SK-N-SH (cell line): Measurements from ENCODE around the gene STX7. TPM values are rescaled to one million over a fixed set of nuclear protein-coding genes. Genes with fewer than 3 reads are reported as not detected.

Experiments
- CTCF ChIA-PET: fragments of 300-600, 350-600 bp; formaldehyde crosslinking; extraction: SDS; loops from one replicate; lab custom pipeline; 2021; lab: Yijun Ruan, JAX
- POLR2A ChIA-PET: fragments of 350-600 bp; sonication (Branson Sonifier 250); formaldehyde crosslinking; extraction: SDS; loops from one replicate; lab custom pipeline; 2020; ENCODE audit warnings: antibody characterized with exemption, inconsistent platforms; lab: Yijun Ruan, JAX
- DNase-seq: peaks from one replicate; pipeline ENCODE4 v3.0.0; 2012
- H2AFZ ChIP-seq: fragments of 200-600 bp; sonication (generic); 2 replicates; pipeline ENCODE4 v1.8.1; 2016; ENCODE audit warnings: antibody characterized with exemption, mild to moderate bottlenecking, low read depth
- H3F3A ChIP-seq: fragments of 200-600 bp; sonication (generic); replicated peaks from 2 replicates; pipeline ENCODE3; 2016; ENCODE audit warnings: antibody characterized with exemption, mild to moderate bottlenecking; ENCODE audit not compliant: insufficient read depth
- H3K27ac ChIP-seq, 2 experiments: fragments of 200-500 bp in 1 of 2; fragments of 200-600 bp in 1 of 2; sonication (Bioruptor generic) in 1 of 2; sonication (generic), shearing (Covaris generic) in 1 of 2; 2 replicates each; pipeline versions ENCODE4 v1.5.1 to v1.6.1; 2014 to 2016; ENCODE audit warnings: low read depth in 2 of 2, inconsistent platforms in 1 of 2, low read length in 1 of 2, mild to moderate bottlenecking in 1 of 2, mixed read lengths in 1 of 2
- H3K27me3 ChIP-seq: fragments of 200-600 bp; sonication (generic), shearing (Covaris generic); 2 replicates; pipeline ENCODE4 v1.6.1; 2016; ENCODE audit warnings: mixed run types; ENCODE audit not compliant: insufficient read depth
- H3K36me3 ChIP-seq, 2 experiments: fragments of 200-500 bp in 1 of 2; fragments of 200-600 bp in 1 of 2; sonication (Bioruptor generic) in 1 of 2; sonication (generic) in 1 of 2; replicated peaks in 1 of 2; 2 replicates each; pipeline versions ENCODE3 to v1.5.1; 2014 to 2016; ENCODE audit warnings: low read length in 1 of 2, mild to moderate bottlenecking in 1 of 2; ENCODE audit not compliant: insufficient read depth in 2 of 2, control insufficient read depth in 1 of 2
- H3K4me1 ChIP-seq, 2 experiments: fragments of 200-500 bp in 1 of 2; fragments of 200-600 bp in 1 of 2; sonication (Bioruptor generic) in 1 of 2; sonication (generic), shearing (Covaris generic) in 1 of 2; 2 replicates each; pipeline versions ENCODE4 v1.5.1 to v1.6.1; 2014 to 2016; ENCODE audit warnings: low read depth in 1 of 2, low read length in 1 of 2, mixed run types in 1 of 2; ENCODE audit not compliant: insufficient read depth in 2 of 2, control insufficient read depth in 1 of 2
- H3K4me2 ChIP-seq: fragments of 200-600 bp; sonication (generic), shearing (Covaris generic); 2 replicates; pipeline ENCODE4 v1.6.1; 2017; ENCODE audit warnings: mixed run types
- H3K4me3 ChIP-seq, 2 experiments: fragments of 200-500 bp in 1 of 2; fragments of 200-600 bp in 1 of 2; sonication (Bioruptor generic) in 1 of 2; sonication (generic), shearing (Covaris generic) in 1 of 2; 2 replicates each; pipeline versions ENCODE4 v1.5.1 to v1.8.1; 2014 to 2016; ENCODE audit warnings: low read depth in 2 of 2, inconsistent platforms in 1 of 2, low read length in 1 of 2, mild to moderate bottlenecking in 1 of 2, mixed read lengths in 1 of 2, moderate library complexity in 1 of 2
- H3K79me2 ChIP-seq: fragments of 200-600 bp; sonication (generic); 2 replicates; pipeline ENCODE4 v1.8.1; 2017; ENCODE audit warnings: mild to moderate bottlenecking; ENCODE audit not compliant: insufficient read depth
- H3K9ac ChIP-seq: fragments of 200-600 bp; sonication (generic); 2 replicates; pipeline ENCODE4 v1.6.1; 2017; ENCODE audit warnings: mixed run types
- H3K9me2 ChIP-seq: fragments of 200-600 bp; sonication (generic); 2 replicates; pipeline ENCODE4 v1.6.1; 2017; ENCODE audit warnings: mixed run types
- H3K9me3 ChIP-seq: fragments of 200-600 bp; sonication (generic); 2 replicates; pipeline ENCODE4 v1.6.1; 2017; ENCODE audit warnings: mixed run types, mild to moderate bottlenecking, moderate library complexity
- H4K20me1 ChIP-seq: fragments of 200-600 bp; sonication (generic); 2 replicates; pipeline ENCODE4 v1.6.1; 2017; ENCODE audit warnings: mild to moderate bottlenecking, mixed run types; ENCODE audit not compliant: insufficient read depth
- CHD2 ChIP-seq: fragments of 150-350 bp; IDR thresholded peaks from 2 replicates; pipeline ENCODE4 v1.6.1; 2018; ENCODE audit warnings: low read length; ENCODE audit not compliant: partially characterized antibody
- ELF1 ChIP-seq: IDR thresholded peaks from 2 replicates; pipeline ENCODE4 v1.4.0; 2012
- EP300 ChIP-seq, 2 experiments: IDR thresholded peaks; 2 replicates each; pipeline versions ENCODE4 v1.4.0 to v1.6.1; 2012; ENCODE audit warnings: borderline replicate concordance in 1 of 2, low read depth in 1 of 2, low read length in 1 of 2
- FOXJ3 ChIP-seq: sonication (generic); formaldehyde crosslinking; IDR thresholded peaks from 2 replicates; pipeline ENCODE4 v1.5.1; 2020; ENCODE audit warnings: mild to moderate bottlenecking, missing genetic modification reagents
- GABPA ChIP-seq: IDR thresholded peaks from 2 replicates; pipeline ENCODE4 v1.4.0; 2012; ENCODE audit warnings: low read depth, mild to moderate bottlenecking
- MEF2A ChIP-seq: IDR thresholded peaks from 2 replicates; pipeline ENCODE4 v1.4.0; 2012; ENCODE audit warnings: low read depth, borderline replicate concordance
- MXI1 ChIP-seq: IDR thresholded peaks from 2 replicates; pipeline ENCODE4 v1.6.1; 2012; ENCODE audit warnings: mild to moderate bottlenecking, low read depth, low read length, improper control_type of control experiment
- NRF1 ChIP-seq: IDR thresholded peaks from 2 replicates; pipeline ENCODE4 v1.6.1; 2012; ENCODE audit warnings: low read depth, mild to moderate bottlenecking, low read length
- RXRA ChIP-seq: IDR thresholded peaks from 2 replicates; pipeline ENCODE4 v1.4.0; 2012; ENCODE audit warnings: low read depth, mild to moderate bottlenecking, borderline replicate concordance
- SIN3A ChIP-seq: IDR thresholded peaks from 2 replicates; pipeline ENCODE4 v1.6.1; 2012; ENCODE audit warnings: low read depth, mild to moderate bottlenecking, low read length, moderate library complexity, borderline replicate concordance
- TCF12 ChIP-seq: IDR thresholded peaks from 2 replicates; pipeline ENCODE4 v1.4.0; 2012
- WGBS: methylation state at CpG from one replicate; pipeline ENCODE4 v1.1.6; 2017; ENCODE audit warnings: low lambda C conversion rate; 5-methylcytosine and 5-hydroxymethylcytosine counted together
- polyA plus RNA-seq, 3 experiments: library from polyadenylated mRNA; depleted of rRNA; stranded (reverse); fragments of >200 nt; gene quantifications; 2 replicates each; pipeline ENCODE4 v1.2.3, GENCODE V29; 2012
- TF ChIP-seq, protein P1 (sequence below): IDR thresholded peaks from 2 replicates; pipeline ENCODE4 v1.4.0; 2012; ENCODE audit warnings: low read depth, borderline replicate concordance
- TF ChIP-seq, protein P2 (sequence below): fragments of 150-350 bp; IDR thresholded peaks from 2 replicates; pipeline ENCODE4 v1.6.1; 2017; ENCODE audit warnings: antibody characterized with exemption, low read length, low read depth, borderline replicate concordance
- TF ChIP-seq, protein P3 (sequence below): IDR thresholded peaks from 2 replicates; pipeline ENCODE4 v1.6.1; 2012; ENCODE audit warnings: mild to moderate bottlenecking, low read depth, low read length, moderate library complexity
- TF ChIP-seq, protein P4 (sequence below): IDR thresholded peaks from 2 replicates; pipeline ENCODE4; 2012
- TF ChIP-seq, protein P5 (sequence below): fragments of 200-600 bp; sonication (generic); IDR thresholded peaks from 2 replicates; pipeline ENCODE4 v1.6.1; 2017; ENCODE audit warnings: antibody characterized with exemption, mild to moderate bottlenecking, moderate library complexity

Gene STX7
- polyA plus RNA-seq, 1 of the 3 experiments (the other 2 are of a cell fraction): 12.8 TPM

DNA sequence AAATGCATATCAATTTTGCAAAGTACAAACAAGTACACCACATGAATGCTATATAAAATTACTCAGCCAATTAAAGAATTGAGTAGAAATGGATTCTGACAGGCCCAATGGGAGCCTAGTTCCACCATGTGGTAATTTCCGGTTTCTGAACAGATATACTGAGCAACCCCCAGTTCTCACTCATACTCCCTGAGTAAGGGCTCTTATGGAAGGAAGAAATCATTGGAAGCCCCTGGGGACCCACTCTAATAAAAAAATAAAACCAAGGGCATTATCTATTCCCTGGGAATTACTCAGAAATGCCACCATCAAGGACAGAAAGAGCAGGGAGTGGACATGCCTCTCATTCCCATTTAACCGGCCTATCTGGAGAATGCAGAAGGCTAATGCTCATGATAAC lies 34.6 kb downstream of the STX7 start:
- 89% methylated on average over 2 of the region's 2 CpGs for WGBS
- no peaks in the 10 kb centered on the region for H4K20me1 ChIP-seq
- no peak overlapping the region for H2AFZ ChIP-seq
- no peaks in the 10 kb centered on the region for H3K9me2 ChIP-seq
- H3K9me3 ChIP-seq: no peaks in the 10 kb centered on the region
- TF ChIP-seq, protein P1, sequence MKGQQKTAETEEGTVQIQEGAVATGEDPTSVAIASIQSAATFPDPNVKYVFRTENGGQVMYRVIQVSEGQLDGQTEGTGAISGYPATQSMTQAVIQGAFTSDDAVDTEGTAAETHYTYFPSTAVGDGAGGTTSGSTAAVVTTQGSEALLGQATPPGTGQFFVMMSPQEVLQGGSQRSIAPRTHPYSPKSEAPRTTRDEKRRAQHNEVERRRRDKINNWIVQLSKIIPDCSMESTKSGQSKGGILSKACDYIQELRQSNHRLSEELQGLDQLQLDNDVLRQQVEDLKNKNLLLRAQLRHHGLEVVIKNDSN: no peak
- TF ChIP-seq NRF1 (no peak), MXI1 (no peak), TCF12 (no peak)
- POLR2A ChIA-PET: no interaction called here
- H3K4me1 ChIP-seq: no peaks in the 10 kb centered on the region; a peak in 2 of 4 replicates
- H3K27me3 ChIP-seq: no peaks in the 10 kb centered on the region
- H3K36me3 ChIP-seq: peaks cover 0 to 7% of the 10 kb centered on the region in 2 experiments
- H3K4me2 ChIP-seq: no peak overlapping the region
- no peak for DNase-seq
- CTCF ChIA-PET: interaction anchor here (10.5 kb wide), 1 partner anchor 199 kb away, joined by 212 read pairs; no protein-coding TSS in a partner anchor
- H3K27ac ChIP-seq: no peak overlapping the region; a peak in 1 of 4 replicates
- no peak overlapping the region for H3K9ac ChIP-seq
- H3F3A ChIP-seq: no peaks in the 10 kb centered on the region
- no peaks in the 10 kb centered on the region for H3K79me2 ChIP-seq
- H3K4me3 ChIP-seq: no peak overlapping the region

DNA sequence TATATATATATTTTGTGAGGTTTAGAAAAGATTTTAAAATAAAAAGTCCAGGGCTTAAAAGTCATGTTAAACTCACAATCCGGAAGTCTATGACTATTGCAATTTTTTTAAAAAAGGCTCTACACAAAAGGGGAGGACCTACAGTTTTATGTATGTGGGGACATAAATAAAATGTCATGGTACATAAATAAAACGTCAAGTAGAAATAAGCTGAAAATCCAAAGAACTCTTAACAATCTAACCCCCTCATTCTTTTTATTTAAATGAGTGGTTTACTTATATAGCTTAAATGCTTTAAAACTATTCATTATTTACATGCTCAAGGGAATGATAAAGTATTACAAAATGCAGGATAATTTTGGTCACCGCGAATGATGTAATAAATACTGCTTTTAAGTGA lies 36.2 kb downstream of the STX7 start:
- H3K9ac ChIP-seq: no peak overlapping the region
- no peak overlapping the region for H3K27ac ChIP-seq
- CTCF ChIA-PET: interaction anchor here (0.7 to 1.3 kb wide), 2 partner anchors 9 to 197 kb away, joined by 3 to 20 read pairs; no protein-coding TSS in a partner anchor
- no peaks in the 10 kb centered on the region for H3K27me3 ChIP-seq
- peaks cover 0 to 9% of the 10 kb centered on the region in 2 experiments; a peak in 2 of 4 replicates for H3K4me1 ChIP-seq
- POLR2A ChIA-PET: no interaction called here
- no peak overlapping the region for H3K4me2 ChIP-seq
- H2AFZ ChIP-seq: no peak overlapping the region
- no peaks in the 10 kb centered on the region for H3F3A ChIP-seq
- no peak for DNase-seq
- 83% methylated on average over 4 of the region's 4 CpGs for WGBS
- TF ChIP-seq, protein P2, sequence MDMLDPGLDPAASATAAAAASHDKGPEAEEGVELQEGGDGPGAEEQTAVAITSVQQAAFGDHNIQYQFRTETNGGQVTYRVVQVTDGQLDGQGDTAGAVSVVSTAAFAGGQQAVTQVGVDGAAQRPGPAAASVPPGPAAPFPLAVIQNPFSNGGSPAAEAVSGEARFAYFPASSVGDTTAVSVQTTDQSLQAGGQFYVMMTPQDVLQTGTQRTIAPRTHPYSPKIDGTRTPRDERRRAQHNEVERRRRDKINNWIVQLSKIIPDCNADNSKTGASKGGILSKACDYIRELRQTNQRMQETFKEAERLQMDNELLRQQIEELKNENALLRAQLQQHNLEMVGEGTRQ: no peak
- TF ChIP-seq MEF2A (no peak), FOXJ3 (CRISPR knock-in tag) (no peak), SIN3A (no peak), ELF1 (no peak), EP300 (IDR thresholded peaks at IDR 0.05; ENCODE audit: borderline replicate concordance in 1 of 2, low read depth in 1 of 2, low read length in 1 of 2) (no peak), RXRA (no peak), CHD2 (no peak), GABPA (no peak)
- TF ChIP-seq, protein P3, sequence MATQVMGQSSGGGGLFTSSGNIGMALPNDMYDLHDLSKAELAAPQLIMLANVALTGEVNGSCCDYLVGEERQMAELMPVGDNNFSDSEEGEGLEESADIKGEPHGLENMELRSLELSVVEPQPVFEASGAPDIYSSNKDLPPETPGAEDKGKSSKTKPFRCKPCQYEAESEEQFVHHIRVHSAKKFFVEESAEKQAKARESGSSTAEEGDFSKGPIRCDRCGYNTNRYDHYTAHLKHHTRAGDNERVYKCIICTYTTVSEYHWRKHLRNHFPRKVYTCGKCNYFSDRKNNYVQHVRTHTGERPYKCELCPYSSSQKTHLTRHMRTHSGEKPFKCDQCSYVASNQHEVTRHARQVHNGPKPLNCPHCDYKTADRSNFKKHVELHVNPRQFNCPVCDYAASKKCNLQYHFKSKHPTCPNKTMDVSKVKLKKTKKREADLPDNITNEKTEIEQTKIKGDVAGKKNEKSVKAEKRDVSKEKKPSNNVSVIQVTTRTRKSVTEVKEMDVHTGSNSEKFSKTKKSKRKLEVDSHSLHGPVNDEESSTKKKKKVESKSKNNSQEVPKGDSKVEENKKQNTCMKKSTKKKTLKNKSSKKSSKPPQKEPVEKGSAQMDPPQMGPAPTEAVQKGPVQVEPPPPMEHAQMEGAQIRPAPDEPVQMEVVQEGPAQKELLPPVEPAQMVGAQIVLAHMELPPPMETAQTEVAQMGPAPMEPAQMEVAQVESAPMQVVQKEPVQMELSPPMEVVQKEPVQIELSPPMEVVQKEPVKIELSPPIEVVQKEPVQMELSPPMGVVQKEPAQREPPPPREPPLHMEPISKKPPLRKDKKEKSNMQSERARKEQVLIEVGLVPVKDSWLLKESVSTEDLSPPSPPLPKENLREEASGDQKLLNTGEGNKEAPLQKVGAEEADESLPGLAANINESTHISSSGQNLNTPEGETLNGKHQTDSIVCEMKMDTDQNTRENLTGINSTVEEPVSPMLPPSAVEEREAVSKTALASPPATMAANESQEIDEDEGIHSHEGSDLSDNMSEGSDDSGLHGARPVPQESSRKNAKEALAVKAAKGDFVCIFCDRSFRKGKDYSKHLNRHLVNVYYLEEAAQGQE: no peak
- TF ChIP-seq, protein P4, sequence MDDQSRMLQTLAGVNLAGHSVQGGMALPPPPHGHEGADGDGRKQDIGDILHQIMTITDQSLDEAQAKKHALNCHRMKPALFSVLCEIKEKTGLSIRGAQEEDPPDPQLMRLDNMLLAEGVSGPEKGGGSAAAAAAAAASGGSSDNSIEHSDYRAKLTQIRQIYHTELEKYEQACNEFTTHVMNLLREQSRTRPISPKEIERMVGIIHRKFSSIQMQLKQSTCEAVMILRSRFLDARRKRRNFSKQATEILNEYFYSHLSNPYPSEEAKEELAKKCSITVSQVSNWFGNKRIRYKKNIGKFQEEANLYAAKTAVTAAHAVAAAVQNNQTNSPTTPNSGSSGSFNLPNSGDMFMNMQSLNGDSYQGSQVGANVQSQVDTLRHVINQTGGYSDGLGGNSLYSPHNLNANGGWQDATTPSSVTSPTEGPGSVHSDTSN: no peak
- TF ChIP-seq, protein P5, sequence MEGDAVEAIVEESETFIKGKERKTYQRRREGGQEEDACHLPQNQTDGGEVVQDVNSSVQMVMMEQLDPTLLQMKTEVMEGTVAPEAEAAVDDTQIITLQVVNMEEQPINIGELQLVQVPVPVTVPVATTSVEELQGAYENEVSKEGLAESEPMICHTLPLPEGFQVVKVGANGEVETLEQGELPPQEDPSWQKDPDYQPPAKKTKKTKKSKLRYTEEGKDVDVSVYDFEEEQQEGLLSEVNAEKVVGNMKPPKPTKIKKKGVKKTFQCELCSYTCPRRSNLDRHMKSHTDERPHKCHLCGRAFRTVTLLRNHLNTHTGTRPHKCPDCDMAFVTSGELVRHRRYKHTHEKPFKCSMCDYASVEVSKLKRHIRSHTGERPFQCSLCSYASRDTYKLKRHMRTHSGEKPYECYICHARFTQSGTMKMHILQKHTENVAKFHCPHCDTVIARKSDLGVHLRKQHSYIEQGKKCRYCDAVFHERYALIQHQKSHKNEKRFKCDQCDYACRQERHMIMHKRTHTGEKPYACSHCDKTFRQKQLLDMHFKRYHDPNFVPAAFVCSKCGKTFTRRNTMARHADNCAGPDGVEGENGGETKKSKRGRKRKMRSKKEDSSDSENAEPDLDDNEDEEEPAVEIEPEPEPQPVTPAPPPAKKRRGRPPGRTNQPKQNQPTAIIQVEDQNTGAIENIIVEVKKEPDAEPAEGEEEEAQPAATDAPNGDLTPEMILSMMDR: no peak
- no peaks in the 10 kb centered on the region for H3K9me2 ChIP-seq
- H3K79me2 ChIP-seq: no peaks in the 10 kb centered on the region
- peaks cover 0 to 15% of the 10 kb centered on the region in 2 experiments for H3K36me3 ChIP-seq
- H3K4me3 ChIP-seq: no peak overlapping the region
- no peaks in the 10 kb centered on the region for H3K9me3 ChIP-seq
- no peaks in the 10 kb centered on the region for H4K20me1 ChIP-seq
